A549 treated with AZD2906 at 1 μM for 4 hours (cell line): Measurements from ENCODE around the gene TMEM215. TPM values are rescaled to one million over a fixed set of nuclear protein-coding genes. Genes with fewer than 3 reads are reported as not detected.

Experiments used
- total RNA-seq: library from RNA; stranded (reverse); fragments of 200-300 nt; extraction: Qiagen RNA extraction; gene quantifications from 5 replicates; pipeline ENCODE4 v1.2.3, GENCODE V29; 2022

TMEM215 gene
- total RNA-seq = 0.02 to 0.03 TPM in 2 of 5 replicates, not detected in the others

DNA sequence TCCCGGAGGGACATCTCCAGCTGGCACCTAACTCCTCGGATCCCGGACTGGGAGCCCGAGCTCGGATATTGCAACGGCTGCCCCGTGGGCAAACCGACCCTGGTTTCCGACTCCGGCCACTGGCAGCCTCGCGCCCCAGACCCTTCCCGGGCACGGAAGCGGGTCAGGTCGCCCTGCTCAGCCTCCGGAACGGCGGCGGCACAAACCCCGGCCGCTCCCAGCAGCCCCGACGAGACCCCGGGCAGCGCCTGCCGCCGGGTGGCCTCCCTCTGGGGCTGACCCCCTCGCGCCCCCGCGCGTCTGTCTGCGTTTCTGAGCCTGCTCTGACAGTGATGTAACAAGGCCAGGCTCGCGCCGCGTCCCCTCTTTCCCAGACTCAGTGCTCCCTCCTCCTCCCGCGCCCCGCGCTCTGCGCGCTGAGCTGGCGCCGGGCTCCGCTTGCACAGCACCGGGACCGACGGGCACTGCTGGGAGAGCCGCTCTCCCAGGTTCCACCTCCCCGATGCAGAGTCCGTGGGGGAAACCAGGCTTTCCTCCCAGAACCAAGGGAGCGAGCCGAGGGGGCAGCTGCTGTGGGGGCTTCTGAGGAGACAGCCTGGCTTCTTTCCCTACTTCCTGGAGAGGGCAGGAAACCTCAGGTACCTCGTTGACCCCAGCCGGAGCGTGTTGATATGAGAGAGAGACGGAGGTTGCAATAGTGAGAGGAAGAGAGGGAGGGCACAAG, at the start of gene TMEM215:
TMEM215 (plus strand) TSS at position 373 of the 724 bp plus-strand sequence. CDS start 644 bp downstream, outside the sequence.

Other genes starting within 250 kb of the TMEM215 start
- gene SMIM27, start 231.2 kb upstream of the TMEM215 start, total RNA-seq = 11.4 to 15.9 TPM (median 13.6 TPM) in 5 replicates
- 10.0 to 15.7 TPM (median 11.5 TPM) in 5 replicates for gene TOPORS, start 231.0 kb upstream of the TMEM215 start, total RNA-seq
- 103 to 121 TPM (median 109 TPM) in 5 replicates for gene NDUFB6, start 210.4 kb upstream of the TMEM215 start, total RNA-seq
- gene TAF1L, start 147.9 kb upstream of the TMEM215 start, total RNA-seq = 0.01 TPM in 3 of 5 replicates, not detected in the others
- gene APTX, start 218.1 kb downstream of the TMEM215 start, total RNA-seq = 37.0 to 49.5 TPM (median 38.1 TPM) in 5 replicates
- gene DNAJA1, start 241.7 kb downstream of the TMEM215 start, total RNA-seq = 198 to 234 TPM (median 219 TPM) in 5 replicates